ENCODE data around the gene SEC24B. TPM values are rescaled to one million over a fixed set of nuclear protein-coding genes. Genes with fewer than 3 reads are reported as not detected.
"Not testable (repeated sequence)": the region's sequence is repeated elsewhere in the genome, so short reads cannot be mapped to it uniquely, and the experiment has no call there.

The SEC24B gene
- total and polyA plus RNA-seq, 2 experiments from 2014 or later, result 9.4 to 32.8 TPM

- TF ChIP-seq EZH2 (IDR thresholded peaks at IDR 0.05; ENCODE audit: low read depth, unreplicated experiment), result no peak
- no peak for TF ChIP-seq ZNF331 (CRISPR knock-in tag; IDR thresholded peaks at IDR 0.05; ENCODE audit: low read depth)
- TF ChIP-seq ZNF462 (CRISPR knock-in tag; IDR thresholded peaks at IDR 0.05), result no peak
- TF ChIP-seq NANOG (IDR thresholded peaks at IDR 0.05; ENCODE audit: borderline replicate concordance), result no peak
- no peak for TF ChIP-seq ZNF114 (CRISPR knock-in tag; IDR thresholded peaks at IDR 0.05)
- no peak for TF ChIP-seq CTCF (conservative IDR thresholded peaks at IDR 0.05; ENCODE audit: low read depth in 2 of 2)
- TF ChIP-seq CREB1 (CRISPR knock-in tag; IDR thresholded peaks at IDR 0.05; ENCODE audit: low read depth), result no peak
- no peak for TF ChIP-seq EZH2phosphoT487 (IDR thresholded peaks at IDR 0.05; ENCODE audit: unreplicated experiment)
- Histone ChIP-seq H4K20me1 (replicated peaks; ENCODE audit: insufficient read depth) (no peaks in the 10 kb centered on the region), H2AFZ (no peak overlapping the region), H3K4me3 (no peak overlapping the region), H3F3A (replicated peaks; ENCODE audit: low read depth) (no peaks in the 10 kb centered on the region), H3K36me3 (ENCODE audit: insufficient read depth) (peaks cover 12% of the 10 kb centered on the region; the same call in 1 of the 2 replicates), H3K4me2 (no peak overlapping the region), H3K27ac (ENCODE audit: low read depth) (no peak overlapping the region), H3K27me3 (ENCODE audit: insufficient read depth) (no peaks in the 10 kb centered on the region), H3K9me2 (ENCODE audit: insufficient read depth) (no peaks in the 10 kb centered on the region), H3K4me1 (ENCODE audit: insufficient read depth) (no peaks in the 10 kb centered on the region), H3K79me2 (replicated peaks; ENCODE audit: insufficient read depth) (no peaks in the 10 kb centered on the region)
- H3K27ac Mint-ChIP-seq, result no peak overlapping the region
- no peaks in the 10 kb centered on the region for H3K4me1 Mint-ChIP-seq
- peaks cover 34% of the 10 kb centered on the region for H3K36me3 Mint-ChIP-seq (ENCODE audit: low read depth)
- H3K27me3 Mint-ChIP-seq (ENCODE audit: insufficient read depth, low read depth, poor library complexity), result peaks cover 2% of the 10 kb centered on the region
- no peak overlapping the region for H3K4me3 Mint-ChIP-seq
- no peak for ATAC-seq
- no peak for DNase-seq (ENCODE audit: low spot score)
- no peaks in the 10 kb centered on the region for H3K9me3 Mint-ChIP-seq
Observed at GRCh38 chr4:109511414-109511813, 77.8 kb downstream of the SEC24B start.

GRCh38 chr4:109513368-109513767 lies 79.8 kb downstream of the SEC24B start:
- H4K20me1 ChIP-seq (replicated peaks; ENCODE audit: insufficient read depth); H3F3A ChIP-seq (replicated peaks; ENCODE audit: low read depth); H3K27me3 Mint-ChIP-seq (ENCODE audit: insufficient read depth, low read depth, poor library complexity); H3K27ac ChIP-seq (ENCODE audit: low read depth); H3K4me1 ChIP-seq (ENCODE audit: insufficient read depth); H3K4me2 ChIP-seq; H3K9me2 ChIP-seq (ENCODE audit: insufficient read depth); H3K4me3 Mint-ChIP-seq; H3K27ac Mint-ChIP-seq; H3K27me3 ChIP-seq (ENCODE audit: insufficient read depth); H3K79me2 ChIP-seq (replicated peaks; ENCODE audit: insufficient read depth); ATAC-seq; H2AFZ ChIP-seq; H3K4me3 ChIP-seq; H3K4me1 Mint-ChIP-seq; DNase-seq (ENCODE audit: low spot score); H3K9me3 Mint-ChIP-seq: not testable (repeated sequence)
- peaks cover 38% of the 10 kb centered on the region for H3K36me3 Mint-ChIP-seq (ENCODE audit: low read depth)
- H3K36me3 ChIP-seq (ENCODE audit: insufficient read depth), result peaks cover 19% of the 10 kb centered on the region; the same call in 1 of the 2 replicates

Data from GM23338 (cell line).